OCI-LY3 (cell line): ENCODE measurements around the gene WAPL.

Experiments
- EZH2phosphoT487 ChIP-seq: fragments of 200-600 bp; shearing (Covaris generic); IDR thresholded peaks from 2 replicates; pipeline ENCODE4 v1.6.1; 2018; ENCODE audit warnings: antibody characterized with exemption, mixed run types, low read depth
- TF ChIP-seq, protein P1 (sequence below): fragments of 200-600, 300-600 bp; sonication (generic); IDR thresholded peaks from 2 replicates; pipeline ENCODE4 v1.5.1; 2014; ENCODE audit warnings: antibody characterized with exemption, low read length, low read depth

DNA sequence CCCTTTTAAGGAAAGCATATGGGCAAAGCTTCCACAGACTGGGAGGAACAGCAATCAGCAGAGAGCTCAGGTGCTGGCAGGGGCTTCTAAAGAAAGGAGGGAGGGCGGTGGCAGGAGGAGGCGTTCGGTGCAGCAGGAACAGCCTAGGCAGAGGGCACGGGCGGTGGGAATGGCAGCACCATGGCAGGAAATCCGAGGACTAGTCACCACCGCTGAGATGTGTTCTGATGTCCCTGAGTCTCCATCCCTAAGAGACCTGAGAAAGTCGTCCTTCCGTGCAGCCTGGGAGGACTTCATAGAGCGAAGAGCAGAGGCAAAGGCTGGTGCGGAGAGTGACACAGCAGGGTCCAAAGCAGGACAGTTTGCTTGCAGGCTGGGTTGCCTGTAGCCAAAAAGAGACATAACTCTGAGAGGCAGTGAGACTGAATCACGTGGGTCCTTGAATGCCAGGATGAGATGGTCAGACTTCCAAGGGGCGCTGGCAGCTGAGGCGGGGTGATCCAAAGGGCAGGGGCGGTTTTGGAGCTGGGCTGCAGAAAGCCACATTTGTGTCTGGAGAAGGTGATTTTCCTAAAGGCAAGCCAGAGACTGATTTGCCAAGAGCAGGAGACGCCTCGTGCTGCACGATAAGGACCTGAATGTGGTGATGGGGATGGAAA lies 119.2 kb downstream of the WAPL start:
- TF ChIP-seq, protein P1, sequence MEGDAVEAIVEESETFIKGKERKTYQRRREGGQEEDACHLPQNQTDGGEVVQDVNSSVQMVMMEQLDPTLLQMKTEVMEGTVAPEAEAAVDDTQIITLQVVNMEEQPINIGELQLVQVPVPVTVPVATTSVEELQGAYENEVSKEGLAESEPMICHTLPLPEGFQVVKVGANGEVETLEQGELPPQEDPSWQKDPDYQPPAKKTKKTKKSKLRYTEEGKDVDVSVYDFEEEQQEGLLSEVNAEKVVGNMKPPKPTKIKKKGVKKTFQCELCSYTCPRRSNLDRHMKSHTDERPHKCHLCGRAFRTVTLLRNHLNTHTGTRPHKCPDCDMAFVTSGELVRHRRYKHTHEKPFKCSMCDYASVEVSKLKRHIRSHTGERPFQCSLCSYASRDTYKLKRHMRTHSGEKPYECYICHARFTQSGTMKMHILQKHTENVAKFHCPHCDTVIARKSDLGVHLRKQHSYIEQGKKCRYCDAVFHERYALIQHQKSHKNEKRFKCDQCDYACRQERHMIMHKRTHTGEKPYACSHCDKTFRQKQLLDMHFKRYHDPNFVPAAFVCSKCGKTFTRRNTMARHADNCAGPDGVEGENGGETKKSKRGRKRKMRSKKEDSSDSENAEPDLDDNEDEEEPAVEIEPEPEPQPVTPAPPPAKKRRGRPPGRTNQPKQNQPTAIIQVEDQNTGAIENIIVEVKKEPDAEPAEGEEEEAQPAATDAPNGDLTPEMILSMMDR, result no peak
- no peak for TF ChIP-seq EZH2phosphoT487
